GM23248 (cell line): ENCODE results near the gene TMEM9B. TPM values are rescaled to one million over a fixed set of nuclear protein-coding genes. Genes with fewer than 3 reads are reported as not detected.
"Not testable (repeated sequence)": the region's sequence is repeated elsewhere in the genome, so short reads cannot be mapped to it uniquely, and the experiment has no call there.

ENCODE experiments used
- DNase-seq: peaks from one replicate; pipeline ENCODE4 v3.0.0-alpha.2; 2015
- H2AFZ ChIP-seq: fragments of 200-600 bp; sonication (generic); 2 replicates; pipeline ENCODE4 v1.6.1; 2016; ENCODE audit warnings: antibody characterized with exemption
- H3F3A ChIP-seq: fragments of 200-600 bp; sonication (generic); 2 replicates; pipeline ENCODE4 v1.6.1; 2016; ENCODE audit warnings: mild to moderate bottlenecking, antibody characterized with exemption, mixed run types; ENCODE audit not compliant: insufficient read depth
- H3K27ac ChIP-seq: fragments of 200-600 bp; sonication (generic); 2 replicates; pipeline ENCODE4 v1.5.1; 2016; ENCODE audit warnings: mild to moderate bottlenecking
- H3K27me3 ChIP-seq: fragments of 200-600 bp; sonication (generic); replicated peaks from 2 replicates; pipeline ENCODE4 v1.6.1; 2016; ENCODE audit warnings: mild to moderate bottlenecking; ENCODE audit not compliant: insufficient read depth
- H3K36me3 ChIP-seq: fragments of 200-600 bp; sonication (generic); 2 replicates; pipeline ENCODE4 v1.6.1; 2016; ENCODE audit warnings: low read depth, mild to moderate bottlenecking
- H3K4me1 ChIP-seq: fragments of 200-600 bp; sonication (generic); 2 replicates; pipeline ENCODE4 v1.6.1; 2016; ENCODE audit warnings: mild to moderate bottlenecking; ENCODE audit not compliant: insufficient read depth
- H3K4me2 ChIP-seq: fragments of 200-600 bp; sonication (generic); one replicate; pipeline ENCODE4 v1.6.1; 2016; ENCODE audit warnings: mild to moderate bottlenecking; ENCODE audit not compliant: unreplicated experiment
- H3K4me3 ChIP-seq: fragments of 200-600 bp; sonication (generic); 2 replicates; pipeline ENCODE4 v1.5.1; 2016; ENCODE audit warnings: mild to moderate bottlenecking
- H3K79me2 ChIP-seq: fragments of 200-600 bp; sonication (generic); 2 replicates; pipeline ENCODE4 v1.6.1; 2016; ENCODE audit warnings: mild to moderate bottlenecking; ENCODE audit not compliant: insufficient read depth
- H3K9ac ChIP-seq: fragments of 200-600 bp; sonication (generic); 2 replicates; pipeline ENCODE4 v1.6.1; 2016; ENCODE audit warnings: mild to moderate bottlenecking
- H3K9me2 ChIP-seq: fragments of 200-600 bp; sonication (generic); 2 replicates; pipeline ENCODE4 v1.6.1; 2016; ENCODE audit warnings: mixed run types, mild to moderate bottlenecking, moderate library complexity; ENCODE audit not compliant: insufficient read depth
- H3K9me3 ChIP-seq: fragments of 200-600 bp; sonication (generic); one replicate; pipeline ENCODE4 v1.6.1; 2017; ENCODE audit warnings: low read depth
- H4K20me1 ChIP-seq: fragments of 200-600 bp; sonication (generic); 2 replicates; pipeline ENCODE4 v1.6.0; 2016; ENCODE audit not compliant: insufficient read depth
- EZH2 ChIP-seq: fragments of 200-600 bp; sonication (generic); IDR thresholded peaks from 2 replicates; pipeline ENCODE4 v1.6.1; 2018; ENCODE audit warnings: antibody characterized with exemption, mild to moderate bottlenecking; ENCODE audit not compliant: insufficient read depth, poor library complexity, severe bottlenecking
- EZH2phosphoT487 ChIP-seq: fragments of 200-600 bp; sonication (generic); IDR thresholded peaks from 2 replicates; pipeline ENCODE4 v1.6.1; 2018; ENCODE audit warnings: antibody characterized with exemption, moderate library complexity, mild to moderate bottlenecking, low read depth; ENCODE audit not compliant: insufficient read depth
- WGBS, 2 experiments: methylation state at CpG; one replicate each; pipeline ENCODE4 v1.1.6; 2015 to 2017; ENCODE audit warnings: low lambda C conversion rate in 2 of 2, low coverage in 1 of 2; ENCODE audit errors: missing lambda C conversion rate in 2 of 2; 5-methylcytosine and 5-hydroxymethylcytosine counted together
- in situ Hi-C: fragments of 300-500 bp; cut with MboI; formaldehyde crosslinking; loops from 2 replicates; pipeline ENCODE4 v1.15.0; 2020
- polyA plus RNA-seq: library from polyadenylated mRNA; unstranded; fragments of >200 nt; fragmentation: Nextera tagmentation; extraction: Ambion mirVana; gene quantifications from 2 replicates; pipeline ENCODE4 v1.2.1, GENCODE V29; 2016
- total RNA-seq: library from RNA; depleted of rRNA; stranded (reverse); fragments of >200 nt; shearing (Covaris generic); gene quantifications from 2 replicates; pipeline ENCODE4 v1.2.3, GENCODE V29; 2014

Gene TMEM9B
- total and polyA plus RNA-seq, 2 experiments from 2014 or later = 83.4 to 99.6 TPM

DNA sequence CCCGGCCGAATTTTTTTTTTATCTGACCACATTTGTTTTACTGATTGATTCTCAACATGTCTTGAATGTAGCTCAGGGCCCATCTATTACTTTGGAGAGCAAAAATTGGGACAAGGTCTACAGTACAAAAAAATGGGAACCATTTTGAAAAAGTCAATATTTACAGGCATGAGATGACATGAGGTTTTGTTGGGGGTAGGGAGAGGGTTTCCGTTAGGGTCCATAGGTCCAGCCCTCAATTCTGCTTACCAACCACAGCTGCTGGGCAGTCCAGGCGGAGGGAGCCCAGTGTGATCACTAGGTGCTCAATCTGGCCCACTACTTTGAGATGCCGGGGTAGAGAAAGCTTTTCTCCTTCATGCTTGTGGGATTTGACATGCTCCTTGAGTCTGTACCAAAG is 21.2 kb upstream of the TMEM9B start:
- no peaks in the 10 kb centered on the region for H3K9me3 ChIP-seq
- WGBS, 2 experiments = 82 to 96% methylated on average over 5 of the region's 5 CpGs
- H3K4me3 ChIP-seq = no peak overlapping the region
- H2AFZ ChIP-seq = no peak overlapping the region
- DNase-seq = no peak
- in situ Hi-C loops = no loop called here
- H3K27ac ChIP-seq = no peak overlapping the region
- H4K20me1 ChIP-seq = no peaks in the 10 kb centered on the region
- H3K9ac ChIP-seq = no peak overlapping the region
- H3K9me2 ChIP-seq = no peaks in the 10 kb centered on the region
- H3K79me2 ChIP-seq = no peaks in the 10 kb centered on the region
- TF ChIP-seq EZH2phosphoT487 = no peak
- TF ChIP-seq EZH2 = no peak
- no peaks in the 10 kb centered on the region for H3K36me3 ChIP-seq
- H3K4me1 ChIP-seq = peaks cover 20% of the 10 kb centered on the region
- H3F3A ChIP-seq = peaks cover 21% of the 10 kb centered on the region
- H3K4me2 ChIP-seq = no peak overlapping the region
- H3K27me3 ChIP-seq = no peaks in the 10 kb centered on the region

DNA sequence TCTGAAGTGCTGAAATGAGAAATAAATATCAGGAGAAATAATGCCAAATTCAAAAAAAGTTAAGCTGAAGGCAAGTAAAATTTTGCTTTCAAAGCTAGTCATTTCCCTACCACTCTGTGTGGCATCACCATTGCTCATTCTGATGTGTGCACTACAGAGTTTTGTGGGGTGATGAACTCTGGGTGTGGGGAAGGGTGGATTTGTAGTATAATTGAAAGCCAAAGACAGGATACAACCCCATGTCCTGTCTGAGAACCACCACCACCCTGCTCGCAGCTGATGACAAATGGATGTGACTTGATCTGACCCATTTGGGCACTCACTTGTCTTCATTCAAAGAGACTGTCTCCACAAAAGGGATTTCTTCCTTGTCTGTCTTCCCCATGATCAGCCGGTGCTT is 19.3 kb upstream of the TMEM9B start:
- H4K20me1 ChIP-seq = no peaks in the 10 kb centered on the region
- 0 out of 2 replicates have a peak, but pooled peaks cover 2% of the 10 kb centered on the region for H3F3A ChIP-seq
- H3K4me1 ChIP-seq = peaks cover 5% of the 10 kb centered on the region
- 83% methylated on average over 2 of the region's 2 CpGs for WGBS, 2 experiments
- no peak overlapping the region for H3K4me2 ChIP-seq
- no peak overlapping the region for H2AFZ ChIP-seq
- in situ Hi-C loops = no loop called here
- H3K27me3 ChIP-seq = no peaks in the 10 kb centered on the region
- H3K9me2 ChIP-seq = no peaks in the 10 kb centered on the region
- DNase-seq = no peak
- H3K27ac ChIP-seq = no peak overlapping the region
- no peak overlapping the region for H3K9ac ChIP-seq
- H3K79me2 ChIP-seq = no peaks in the 10 kb centered on the region
- H3K9me3 ChIP-seq = no peaks in the 10 kb centered on the region
- H3K36me3 ChIP-seq = no peaks in the 10 kb centered on the region
- H3K4me3 ChIP-seq = no peak overlapping the region
- TF ChIP-seq EZH2phosphoT487 (no peak), EZH2 (no peak)

DNA sequence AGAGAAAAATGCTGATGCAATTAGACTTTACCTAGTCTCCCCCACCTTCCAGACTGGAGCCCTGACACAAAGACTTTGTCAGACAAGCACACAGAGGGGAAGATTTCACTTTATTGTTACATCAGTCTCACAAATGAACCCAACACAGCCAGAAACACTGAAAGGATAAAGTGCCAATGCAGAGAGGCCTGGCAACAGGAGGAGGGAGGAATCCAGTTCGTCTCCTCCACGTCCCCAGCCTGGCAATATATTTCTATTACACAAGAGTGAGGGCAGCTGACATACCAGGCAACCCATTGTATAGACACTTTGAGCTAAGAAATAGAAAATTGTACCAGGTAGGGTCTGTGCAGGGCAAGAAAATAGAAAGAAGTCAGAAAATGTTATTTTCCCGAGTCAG is 16.2 kb upstream of the TMEM9B start:
- Histone ChIP-seq H3K27me3 (no peaks in the 10 kb centered on the region), H3K4me2 (no peak overlapping the region), H3K9ac (no peak overlapping the region), H3K4me3 (no peak overlapping the region), H3K9me3 (no peaks in the 10 kb centered on the region), H3K79me2 (no peaks in the 10 kb centered on the region), H4K20me1 (no peaks in the 10 kb centered on the region), H3K9me2 (no peaks in the 10 kb centered on the region), H3K27ac (no peak overlapping the region), H3K36me3 (no peaks in the 10 kb centered on the region), H3K4me1 (no peaks in the 10 kb centered on the region), H3F3A (no peaks in the 10 kb centered on the region), H2AFZ (no peak overlapping the region)
- 53 to 63% methylated on average over 3 of the region's 3 CpGs for WGBS, 2 experiments
- DNase-seq = no peak
- TF ChIP-seq EZH2phosphoT487 (no peak), EZH2 (no peak)
- in situ Hi-C loops = no loop called here

DNA sequence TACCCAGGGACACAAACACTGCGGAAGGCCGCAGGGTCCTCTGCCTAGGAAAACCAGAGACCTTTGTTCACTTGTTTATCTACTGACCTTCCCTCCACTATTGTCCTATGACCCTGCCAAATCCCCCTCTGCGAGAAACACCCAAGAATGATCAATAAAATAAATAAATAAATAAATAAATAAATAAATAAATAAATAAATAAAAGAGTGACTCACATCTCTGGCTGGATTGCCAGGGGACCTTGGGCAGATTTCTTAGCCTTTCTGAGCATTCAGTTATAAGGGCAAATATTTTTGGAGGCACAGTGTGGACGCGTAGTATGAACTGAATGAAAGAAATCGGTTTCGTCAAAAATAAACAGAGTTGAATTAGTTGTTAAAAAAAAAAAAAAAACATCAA is 15.1 kb upstream of the TMEM9B start:
- H3K27me3 ChIP-seq, H2AFZ ChIP-seq, H3K36me3 ChIP-seq, H3K9ac ChIP-seq, H3K9me3 ChIP-seq, H3K9me2 ChIP-seq, H3K27ac ChIP-seq, H3F3A ChIP-seq, DNase-seq, H3K4me3 ChIP-seq, in situ Hi-C loops, H4K20me1 ChIP-seq, H3K4me2 ChIP-seq, H3K79me2 ChIP-seq, H3K4me1 ChIP-seq: not testable (repeated sequence)
- WGBS, 2 experiments = 92 to 96% methylated on average over 5 of the region's 7 CpGs

DNA sequence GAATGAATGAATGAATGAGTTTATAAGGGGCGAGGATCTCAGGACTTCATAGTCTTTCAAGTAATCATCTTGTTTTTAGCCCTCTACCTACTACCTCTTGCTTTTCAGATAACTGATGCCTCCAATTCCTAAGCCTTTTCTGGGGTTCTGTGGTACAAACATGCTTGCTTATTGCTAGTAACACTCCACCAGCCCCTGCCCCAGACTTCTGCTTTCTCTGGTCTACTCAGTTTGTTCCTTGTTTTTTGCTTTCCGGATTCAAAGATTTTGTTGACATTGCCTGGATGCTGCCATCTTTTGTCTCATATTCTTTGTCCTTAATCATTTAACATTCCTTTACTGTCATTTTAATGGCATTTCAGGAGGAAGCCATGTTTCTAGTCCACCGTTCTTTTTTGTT is 8.9 kb upstream of the TMEM9B start:
- no peaks in the 10 kb centered on the region for H3K9me3 ChIP-seq
- no peaks in the 10 kb centered on the region for H3K27me3 ChIP-seq
- H3K36me3 ChIP-seq = no peaks in the 10 kb centered on the region
- no peak overlapping the region for H2AFZ ChIP-seq
- no peaks in the 10 kb centered on the region for H4K20me1 ChIP-seq
- WGBS, 2 experiments = 84% methylated on average over 3 of the region's 3 CpGs
- no peaks in the 10 kb centered on the region for H3K79me2 ChIP-seq
- no peak for DNase-seq
- H3K9me2 ChIP-seq = no peaks in the 10 kb centered on the region
- no peaks in the 10 kb centered on the region for H3K4me1 ChIP-seq
- no peaks in the 10 kb centered on the region for H3F3A ChIP-seq
- no peak overlapping the region for H3K4me3 ChIP-seq
- H3K9ac ChIP-seq = no peak overlapping the region
- no peak overlapping the region for H3K4me2 ChIP-seq
- TF ChIP-seq EZH2 (no peak), EZH2phosphoT487 (no peak)
- in situ Hi-C loops = loop anchor here (25.0 kb wide), 1 partner anchor 736 kb away; no protein-coding TSS in a partner anchor
- H3K27ac ChIP-seq = no peak overlapping the region
